SH-SY5Y (cell line): ENCODE results near the gene PHACTR2.

ENCODE experiments used
- GATA2 ChIP-seq: IDR thresholded peaks from 2 replicates; pipeline ENCODE4 v1.6.1; 2011; ENCODE audit warnings: mild to moderate bottlenecking, low read depth, low read length
- GATA3 ChIP-seq: IDR thresholded peaks from 2 replicates; pipeline ENCODE4 v1.6.1; 2011; ENCODE audit warnings: low read depth, mild to moderate bottlenecking, low read length, moderate library complexity

GRCh38 chr6:143744551-143745165 lies 66.9 kb downstream of the PHACTR2 start:
- no peak for TF ChIP-seq GATA3
- no peak for TF ChIP-seq GATA2
